Pons (tissue), 1 donor: Measurements from ENCODE around the gene PWWP2B.
"Not testable (repeated sequence)": the region's sequence is repeated elsewhere in the genome, so short reads cannot be mapped to it uniquely, and the experiment has no call there.

Experiments used
- DNase-seq: peaks from one replicate; pipeline ENCODE4 v3.0.0-alpha.2; 2016; ENCODE audit warnings: low spot score

The PWWP2B gene

DNA sequence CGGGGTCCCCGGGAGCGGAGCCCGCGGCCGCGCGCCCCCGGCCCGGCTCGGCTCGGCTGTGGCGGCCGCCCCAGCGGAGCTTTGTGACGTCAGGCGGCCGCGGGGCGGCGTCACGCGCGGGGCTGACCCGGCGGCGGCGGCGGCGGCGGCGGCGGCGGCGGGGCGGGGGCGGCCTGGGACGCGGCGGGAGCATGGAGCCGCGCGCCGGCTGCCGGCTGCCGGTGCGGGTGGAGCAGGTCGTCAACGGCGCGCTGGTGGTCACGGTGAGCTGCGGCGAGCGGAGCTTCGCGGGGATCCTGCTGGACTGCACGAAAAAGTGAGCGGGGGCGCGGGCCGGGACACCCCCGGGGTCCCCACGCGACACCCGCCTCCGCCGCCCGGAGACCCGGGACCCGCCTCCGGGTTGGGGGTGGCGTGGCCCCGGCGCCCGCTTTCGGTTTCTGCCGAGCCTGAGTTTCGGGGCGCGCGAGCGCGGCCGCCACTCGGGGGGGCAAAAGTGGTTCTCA is at the start of gene PWWP2B:
PWWP2B (plus strand) TSS at position 165 of the 506 bp plus-strand sequence; CDS start at position 192, 27 bp downstream.
- no peak for DNase-seq

GRCh38 chr10:132347211-132347930 is 49.6 kb upstream of the PWWP2B start:
- DNase-seq, result no peak

DNA sequence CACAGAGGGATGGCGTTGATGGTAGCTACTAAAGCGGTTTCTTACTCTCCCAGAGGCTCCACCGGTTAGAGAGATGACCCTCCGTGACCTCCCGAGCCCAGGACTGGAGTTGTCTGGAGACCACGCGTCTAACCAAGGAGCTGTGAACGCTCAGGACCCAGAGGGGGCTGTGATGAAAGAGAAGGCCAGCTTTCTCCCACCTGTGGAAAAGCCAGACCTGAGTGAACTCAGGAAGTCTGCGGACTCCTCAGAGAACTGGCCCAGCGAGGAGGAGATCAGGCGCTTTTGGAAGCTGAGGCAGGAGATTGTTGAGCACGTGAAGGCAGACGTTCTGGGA is 49.1 kb upstream of the PWWP2B start:
- no peak for DNase-seq

- DNase-seq, result no peak
These were observed 47.2 kb upstream of the PWWP2B start for GRCh38 chr10:132349766-132350165.

- DNase-seq, result no peak
These were observed 46.6 kb upstream of the PWWP2B start for GRCh38 chr10:132350391-132350790.

GRCh38 chr10:132350946-132351345 is 46.1 kb upstream of the PWWP2B start:
- DNase-seq, result no peak

- DNase-seq, result no peak
These were observed 45.4 kb upstream of the PWWP2B start for GRCh38 chr10:132351611-132352010.

- DNase-seq, result not testable (repeated sequence)
These were observed 44.3 kb upstream of the PWWP2B start for GRCh38 chr10:132352462-132353308.

DNA sequence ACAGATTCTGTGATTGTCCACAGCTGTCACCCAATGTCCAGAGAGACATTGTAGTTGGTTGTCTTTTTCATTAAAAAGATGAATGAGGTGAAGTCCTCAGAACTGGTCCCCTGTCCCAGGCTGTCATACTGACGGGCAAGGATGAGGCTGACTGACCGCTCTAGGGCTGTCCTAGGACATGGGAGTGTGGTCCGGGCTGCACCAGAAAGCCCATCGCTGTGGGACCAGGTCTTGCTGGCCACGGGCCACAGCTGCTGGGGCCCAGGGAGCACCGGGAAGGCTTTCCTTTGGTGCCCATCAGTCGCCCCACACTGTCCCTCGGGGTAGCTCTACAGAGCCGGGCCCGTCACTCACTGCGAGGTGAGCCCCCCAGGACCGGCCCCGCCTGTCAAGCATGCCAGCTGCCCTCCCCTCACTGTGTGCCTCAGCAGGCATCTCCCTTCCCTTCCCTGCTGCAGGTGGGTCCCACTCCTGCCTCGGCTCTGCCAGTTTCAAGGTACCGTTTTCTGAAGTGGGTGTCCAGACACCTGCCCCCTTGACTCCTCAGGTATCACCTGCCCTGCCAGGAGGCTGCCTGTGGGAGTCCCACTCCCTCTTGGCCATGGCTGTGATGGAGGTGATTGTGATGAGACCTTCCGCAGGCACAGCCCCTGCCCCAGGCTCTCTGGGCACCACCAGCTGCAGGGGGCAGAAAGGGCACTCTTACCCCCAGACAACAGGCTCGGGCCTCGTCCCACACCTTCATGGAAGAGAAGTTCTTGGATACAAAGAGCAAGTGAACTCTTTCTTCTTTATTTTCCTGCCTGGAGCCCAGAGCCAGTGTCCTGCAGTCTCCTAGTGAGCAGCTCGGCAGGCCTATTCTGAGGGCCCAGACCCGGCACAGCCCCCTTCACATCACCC is 43.3 kb upstream of the PWWP2B start:
- DNase-seq, result no peak

GRCh38 chr10:132354356-132355094 is 42.5 kb upstream of the PWWP2B start:
- no peak for DNase-seq

DNA sequence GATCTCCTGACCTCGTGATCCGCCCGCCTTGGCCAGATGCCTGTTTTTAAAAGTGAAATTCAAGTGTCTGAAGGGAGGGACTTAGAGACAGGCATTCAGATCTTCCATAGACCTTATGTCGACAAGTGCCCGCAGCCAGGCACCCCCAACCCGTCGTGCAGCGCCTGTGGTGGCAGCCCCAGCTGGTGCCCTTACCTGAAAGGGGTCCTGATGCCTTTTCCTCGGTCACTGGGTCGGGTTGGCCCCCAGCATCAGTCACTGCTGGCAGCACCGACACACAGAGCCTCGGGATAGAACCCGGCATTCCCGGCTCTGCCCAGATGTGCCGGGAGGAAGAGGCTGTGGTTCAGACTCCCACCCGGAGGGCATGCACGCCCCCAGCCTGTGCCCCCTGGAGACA is 41.7 kb upstream of the PWWP2B start:
- no peak for DNase-seq

DNA sequence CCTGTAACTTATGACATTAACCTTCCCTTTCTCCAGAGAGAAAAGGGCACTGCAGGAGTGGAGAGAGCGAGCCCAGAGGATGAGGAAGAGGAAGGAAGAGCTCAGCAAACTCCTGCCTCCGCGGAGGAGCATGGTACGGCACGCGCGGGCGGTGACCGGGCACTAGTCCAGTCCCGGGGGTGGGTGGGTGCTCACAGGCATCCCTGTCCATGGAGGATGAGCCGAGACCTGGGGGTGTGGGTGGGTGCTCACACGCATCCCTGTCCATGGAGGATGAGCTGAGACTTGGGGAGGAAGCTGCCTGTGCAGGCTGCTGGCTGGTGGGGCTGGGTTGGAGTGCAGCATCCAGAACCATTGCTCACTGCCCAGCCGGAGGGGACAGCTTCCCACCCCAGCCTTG is 41.2 kb upstream of the PWWP2B start:
- no peak for DNase-seq

DNA sequence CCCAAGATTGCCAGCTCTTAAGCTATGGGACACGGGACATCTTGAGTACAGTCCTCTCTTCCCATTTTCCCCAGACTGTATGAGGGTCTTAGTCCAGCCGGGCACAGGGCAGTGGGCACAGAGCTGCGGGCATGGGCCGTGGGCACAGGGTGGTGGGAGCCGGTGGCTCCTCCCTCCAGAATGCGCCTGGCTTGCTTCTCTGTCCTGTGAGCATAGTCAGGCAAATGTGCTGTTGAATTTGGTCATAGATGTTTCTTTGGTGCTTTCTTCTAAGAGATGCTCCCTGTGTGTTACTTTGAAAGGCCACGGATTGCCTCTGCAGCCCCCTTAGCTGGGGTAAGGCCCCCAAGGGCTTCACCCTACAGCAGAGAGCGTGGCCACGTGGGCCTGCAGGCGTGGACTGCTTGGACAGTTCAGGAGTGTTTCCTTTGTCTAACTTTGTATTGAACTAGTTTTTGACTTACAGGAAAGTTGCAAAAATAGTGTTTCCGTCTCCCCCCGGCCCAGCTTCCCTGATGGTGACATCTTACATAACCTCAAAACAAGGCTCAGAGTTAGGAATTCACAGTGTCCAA is 40.3 kb upstream of the PWWP2B start:
- DNase-seq, result no peak

DNA sequence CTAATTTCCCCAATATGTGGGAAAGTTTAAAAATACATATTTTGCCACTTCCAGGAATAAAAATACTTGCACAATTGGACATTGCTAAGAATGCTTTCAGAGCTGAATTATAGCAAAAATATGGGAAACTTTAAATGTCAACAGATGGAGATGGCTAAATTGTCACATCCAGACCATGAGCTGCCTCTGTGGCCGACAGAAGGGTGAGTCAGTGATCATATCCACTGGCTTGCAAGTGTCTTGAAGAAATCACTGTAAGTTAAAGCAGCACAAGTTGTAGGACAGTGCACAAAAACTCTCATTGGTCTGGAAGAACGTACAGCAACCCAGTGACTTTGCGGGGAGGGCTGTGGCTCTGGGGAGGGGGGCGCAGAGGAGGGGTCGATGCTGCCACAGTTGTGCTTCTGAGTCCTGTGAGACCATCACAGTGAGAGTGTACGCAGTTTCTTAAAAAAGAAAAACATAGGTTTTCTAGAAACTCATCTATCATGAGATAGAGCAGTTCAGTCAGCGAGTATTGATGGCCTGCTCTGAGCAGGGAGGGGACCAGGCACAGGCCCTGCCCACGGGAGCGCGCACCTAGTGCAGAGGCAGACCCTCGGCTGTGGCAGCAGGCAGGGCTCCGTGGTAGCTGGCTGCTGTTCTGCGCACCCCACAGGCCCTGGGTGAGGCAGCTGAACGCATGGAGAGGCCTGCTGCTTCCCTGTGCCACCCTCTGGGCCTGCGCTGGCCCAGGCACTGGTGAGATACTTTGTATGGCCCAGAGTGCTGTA is 39.5 kb upstream of the PWWP2B start:
- DNase-seq, result no peak

DNA sequence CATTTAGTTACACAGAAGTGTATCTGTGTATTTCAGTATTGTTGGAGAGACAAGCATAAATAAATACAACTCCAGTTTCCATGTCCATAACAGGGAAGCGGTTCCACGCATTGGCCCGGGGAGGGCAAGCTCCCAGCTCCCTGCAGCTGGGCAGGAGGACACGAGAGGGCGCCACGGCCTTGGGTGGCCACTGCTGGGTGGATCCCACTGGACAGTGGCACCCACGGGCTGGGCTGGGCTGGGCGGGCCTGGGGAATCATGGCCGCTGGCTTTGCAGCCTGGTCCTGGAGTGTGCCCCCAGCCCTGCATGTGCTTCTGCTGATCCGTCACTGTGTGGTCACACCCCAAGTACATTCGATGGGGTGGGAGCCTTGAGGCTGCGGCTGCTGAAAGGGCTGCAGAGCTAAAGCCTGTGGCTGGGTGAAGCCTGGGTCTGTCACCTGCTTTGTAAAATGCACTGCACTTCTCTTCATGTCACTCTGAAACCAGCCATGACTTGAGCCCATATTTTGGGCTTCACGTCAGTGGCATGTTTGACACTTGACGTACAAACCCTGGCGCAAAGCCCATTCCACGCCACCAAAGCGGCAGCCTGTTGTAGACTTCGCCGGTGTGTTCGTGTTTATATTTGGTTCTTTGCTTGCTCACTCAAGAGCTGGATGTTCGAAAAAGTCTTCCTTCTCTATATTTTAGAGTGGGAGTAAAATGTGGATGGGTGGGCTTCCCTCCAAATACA is 37.5 kb upstream of the PWWP2B start:
- DNase-seq, result no peak

GRCh38 chr10:132360766-132361447 is 36.1 kb upstream of the PWWP2B start:
- DNase-seq, result no peak

DNA sequence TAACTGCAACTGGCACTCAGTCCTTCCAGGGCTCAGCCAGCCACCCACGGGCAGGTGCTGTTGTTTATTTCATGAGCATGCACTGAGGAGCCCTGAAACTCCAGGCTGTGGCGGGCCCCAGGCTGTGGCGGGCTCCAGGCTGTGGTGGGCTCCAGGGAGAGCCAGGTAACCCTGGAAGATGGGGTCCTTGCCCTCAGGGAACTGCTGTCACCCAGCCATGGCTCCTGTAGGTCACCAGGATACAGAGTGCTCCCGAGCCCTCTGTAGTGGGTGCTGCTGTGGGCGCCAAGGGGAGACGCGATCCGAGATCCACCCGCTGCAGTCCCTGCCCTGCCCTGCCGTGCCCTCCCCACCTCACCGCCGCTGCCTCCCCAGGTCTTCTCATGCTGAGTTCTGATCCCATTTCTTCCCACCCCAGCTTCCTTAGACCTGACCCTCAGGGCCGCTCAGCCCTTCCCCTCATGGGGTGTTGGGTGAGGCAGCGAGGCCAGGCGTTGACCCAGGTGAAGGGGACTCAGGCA is 35.4 kb upstream of the PWWP2B start:
- no peak for DNase-seq

- no peak for DNase-seq
These were observed 34.8 kb upstream of the PWWP2B start for GRCh38 chr10:132362151-132362611.

- no peak for DNase-seq
These were observed 33.6 kb upstream of the PWWP2B start for GRCh38 chr10:132363376-132363775.
